AG04450 (cell line): ENCODE data around the gene SEC16A. TPM values are rescaled to one million over a fixed set of nuclear protein-coding genes. Genes with fewer than 3 reads are reported as not detected.

Source experiments
- CTCF ChIA-PET: fragments of 300-600, 350-600 bp; formaldehyde crosslinking; extraction: SDS; loops from one replicate; lab custom pipeline; 2022; ENCODE audit warnings: antibody characterized with exemption, inconsistent platforms; lab: Charles Lee
- POLR2A ChIA-PET: fragments of 350-600 bp; formaldehyde crosslinking; extraction: SDS; loops from one replicate; lab custom pipeline; 2021; ENCODE audit warnings: antibody characterized with exemption, inconsistent platforms; lab: Yijun Ruan, JAX
- DNase-seq: peaks from one replicate; pipeline ENCODE4 v3.0.0-alpha.2; 2011; ENCODE audit warnings: low read depth, low spot score
- H3K27ac ChIP-seq: one replicate; pipeline ENCODE4 v1.5.1; 2012; ENCODE audit warnings: low read depth, low read length, control low read depth
- H3K27me3 ChIP-seq: one replicate; pipeline ENCODE4 v1.6.0; 2012; ENCODE audit warnings: low read length; ENCODE audit not compliant: control insufficient read depth, insufficient read depth
- H3K4me3 ChIP-seq: 2 replicates; pipeline ENCODE4 v1.5.1; 2011; ENCODE audit warnings: mild to moderate bottlenecking, low read depth, low read length, control low read depth
- H3K9me3 ChIP-seq: 2 replicates; pipeline ENCODE4 v1.5.1; 2012; ENCODE audit warnings: low read length; ENCODE audit not compliant: control insufficient read depth, insufficient read depth
- CTCF ChIP-seq: IDR thresholded peaks from 2 replicates; pipeline ENCODE4 v1.5.1; 2011; ENCODE audit warnings: low read depth, low read length, control low read depth, inconsistent platforms
- polyA plus RNA-seq: library from polyadenylated mRNA; depleted of rRNA; stranded (reverse); fragments of >200 nt; gene quantifications from 2 replicates; pipeline ENCODE4 v1.2.3, GENCODE V29; 2011

SEC16A gene
- polyA plus RNA-seq, 1 experiment, result 23.2 TPM

- ChIA-PET CTCF (no interaction called here), POLR2A (no interaction called here)
- H3K4me3 ChIP-seq, result no peak overlapping the region
- peaks cover 7% of the 10 kb centered on the region; the same call in 1 of the 2 replicates for H3K9me3 ChIP-seq
- DNase-seq, result no peak
- no peak for TF ChIP-seq CTCF
- H3K27ac ChIP-seq, result no peak overlapping the region
- no peaks in the 10 kb centered on the region for H3K27me3 ChIP-seq
Measured at GRCh38 chr9:136512651-136513071, 29.8 kb upstream of the SEC16A start.

DNA sequence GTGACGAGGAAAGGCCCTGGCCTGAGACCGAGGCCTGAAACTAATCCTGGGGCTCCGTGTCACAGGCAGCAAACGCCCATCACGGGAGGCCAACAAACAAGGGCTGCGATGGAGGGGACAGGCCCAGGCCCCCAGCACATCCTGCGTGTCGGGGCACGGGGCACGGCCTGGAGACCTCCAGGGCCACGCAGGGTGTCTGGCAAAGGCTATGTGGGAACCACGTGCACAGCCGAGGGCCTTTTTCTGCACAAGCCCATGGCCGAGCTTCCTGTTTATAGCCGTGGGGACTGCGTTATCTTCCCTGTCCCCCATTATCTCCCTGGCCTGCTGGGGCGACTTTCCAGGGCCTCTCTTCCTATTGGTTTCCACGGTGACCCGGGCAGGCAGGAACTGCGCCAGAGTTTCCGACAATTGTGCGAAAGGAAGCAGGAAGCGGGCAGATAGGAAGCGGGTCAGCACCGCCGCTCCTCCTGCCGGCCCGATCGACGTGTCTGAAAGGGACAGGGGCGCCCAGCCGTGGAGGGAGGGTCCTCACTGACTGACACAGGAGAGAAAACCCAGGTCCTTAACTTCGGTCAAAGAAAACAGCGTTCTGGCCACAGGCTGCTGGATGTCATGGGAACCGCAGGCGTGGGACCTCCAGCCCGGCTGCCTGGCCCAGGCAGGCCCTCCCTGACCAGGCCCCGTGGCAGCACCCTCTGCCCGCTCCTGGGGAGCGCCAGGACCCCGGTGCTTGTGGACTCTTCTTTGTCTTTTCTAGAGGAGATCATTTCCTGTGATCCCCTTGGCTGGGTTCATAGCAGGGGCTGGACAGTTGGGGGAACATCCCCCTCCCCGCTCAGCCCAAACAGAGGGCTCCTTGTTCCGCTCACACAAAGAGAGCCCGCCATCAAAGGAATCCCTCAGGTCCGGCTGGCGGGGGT lies 29.1 kb upstream of the SEC16A start:
- POLR2A ChIA-PET, result no interaction called here

GRCh38 chr9:136511144-136511669 lies 28.4 kb upstream of the SEC16A start:
- ChIA-PET POLR2A (no interaction called here), CTCF (no interaction called here)
- H3K27ac ChIP-seq, result no peak overlapping the region
- H3K9me3 ChIP-seq, result peaks cover 7% of the 10 kb centered on the region; the same call in 1 of the 2 replicates
- no peak for TF ChIP-seq CTCF
- no peak overlapping the region for H3K4me3 ChIP-seq
- no peaks in the 10 kb centered on the region for H3K27me3 ChIP-seq
- DNase-seq, result no peak

More for the DNA sequence above, 29.1 kb upstream of the SEC16A start:
- DNase-seq, result no peak
- H3K4me3 ChIP-seq, result no peak overlapping the region
- no peak overlapping the region for H3K27ac ChIP-seq
- H3K9me3 ChIP-seq, result peaks cover 7% of the 10 kb centered on the region; the same call in 1 of the 2 replicates
- H3K27me3 ChIP-seq, result no peaks in the 10 kb centered on the region
- no peak for TF ChIP-seq CTCF
- CTCF ChIA-PET, result no interaction called here

DNA sequence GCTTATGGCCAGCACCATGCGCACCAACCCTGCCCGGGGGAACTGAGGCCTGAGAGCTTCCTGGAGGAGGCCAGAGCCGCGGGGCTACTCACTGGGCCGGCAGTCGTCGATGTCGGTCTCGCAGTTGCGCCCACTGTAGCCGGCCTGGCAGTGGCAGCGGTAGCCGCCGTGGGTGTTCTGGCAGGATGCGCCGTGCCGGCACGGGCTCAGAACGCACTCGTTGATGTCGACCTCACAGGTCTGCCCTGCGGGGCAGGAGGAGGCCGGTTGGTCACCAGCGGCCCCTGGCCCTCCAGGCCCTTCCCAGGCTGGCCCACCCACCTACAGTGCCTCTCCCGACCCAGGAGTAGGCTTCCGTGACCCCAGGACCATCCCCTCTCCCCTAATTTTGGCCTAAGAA lies 27.7 kb upstream of the SEC16A start:
- POLR2A ChIA-PET, result no interaction called here
- no peak for TF ChIP-seq CTCF
- H3K4me3 ChIP-seq, result no peak overlapping the region
- no peak overlapping the region for H3K27ac ChIP-seq
- DNase-seq, result no peak
- peaks cover 7% of the 10 kb centered on the region; the same call in 1 of the 2 replicates for H3K9me3 ChIP-seq
- no peaks in the 10 kb centered on the region for H3K27me3 ChIP-seq
- CTCF ChIA-PET, result no interaction called here

- Histone ChIP-seq H3K9me3 (peaks cover 7% of the 10 kb centered on the region; the same call in 1 of the 2 replicates), H3K27me3 (no peaks in the 10 kb centered on the region), H3K4me3 (no peak overlapping the region), H3K27ac (no peak overlapping the region)
- DNase-seq, result no peak
- CTCF ChIA-PET, result no interaction called here
- POLR2A ChIA-PET, result no interaction called here
- no peak for TF ChIP-seq CTCF
Measured at GRCh38 chr9:136509549-136509948, 26.7 kb upstream of the SEC16A start.
